Hindlimb muscle (tissue), 1 donor: ENCODE data around the gene PSMA8. TPM values are rescaled to one million over a fixed set of nuclear protein-coding genes. Genes with fewer than 3 reads are reported as not detected.
"Not testable (repeated sequence)": the region's sequence is repeated elsewhere in the genome, so short reads cannot be mapped to it uniquely, and the experiment has no call there.

ENCODE experiments used
- DNase-seq: peaks from one replicate; pipeline ENCODE4 v3.0.0-alpha.2; 2013
- polyA plus RNA-seq: library from polyadenylated mRNA; unstranded; fragments of 120-200 nt; gene quantifications from one replicate; pipeline ENCODE4 v1.2.1, GENCODE V29; 2013; ENCODE audit not compliant: insufficient read length

The PSMA8 gene
- polyA plus RNA-seq, 1 donor, result not detected

- DNase-seq, result not testable (repeated sequence)
These were observed 103.7 kb downstream of the PSMA8 start for GRCh38 chr18:26237363-26237762.

GRCh38 chr18:26238718-26239117 is 105.0 kb downstream of the PSMA8 start:
- DNase-seq, result not testable (repeated sequence)

- DNase-seq, result not testable (repeated sequence)
These were observed 108.7 kb downstream of the PSMA8 start for GRCh38 chr18:26242392-26242791.

Other genes with a start within 250 kb of the PSMA8 start
- 36.5 TPM for gene SS18, start 43.3 kb upstream of the PSMA8 start, polyA plus RNA-seq
- 3.3 TPM for gene TAF4B, start 92.6 kb downstream of the PSMA8 start, polyA plus RNA-seq